ENCODE data around the gene IGFBP6. TPM values are rescaled to one million over a fixed set of nuclear protein-coding genes. Genes with fewer than 3 reads are reported as not detected.
A peak's percentile ranks its signal among the peaks of the same experiment; 100 is the strongest.

IGFBP6 gene
- total RNA-seq, 1 donor from 2014 or later = 70.3 TPM

GRCh38 chr12:53061404-53062010 lies 36.0 kb upstream of the IGFBP6 start:
- Mint-ChIP-seq H3K36me3 (peaks cover 9% of the 10 kb centered on the region), H3K9me3 (no peaks in the 10 kb centered on the region), H3K4me1 (peaks cover 13% of the 10 kb centered on the region), H3K4me3 (no peak overlapping the region), H3K27me3 (ENCODE audit: low read depth) (no peaks in the 10 kb centered on the region), H3K27ac (peak overlapping the region; percentile 34)
- DNase-seq (ENCODE audit: low spot score in 2 of 2, unreplicated experiment in 2 of 2) = peak in 1 of 2 experiments; percentile 28
- no peak for TF ChIP-seq CTCF (IDR thresholded peaks at IDR 0.05; ENCODE audit: unreplicated experiment)

- Mint-ChIP-seq H3K27ac (peak overlapping the region; percentile 34), H3K36me3 (peaks cover 9% of the 10 kb centered on the region), H3K9me3 (no peaks in the 10 kb centered on the region), H3K27me3 (ENCODE audit: low read depth) (no peaks in the 10 kb centered on the region), H3K4me1 (peaks cover 19% of the 10 kb centered on the region), H3K4me3 (no peak overlapping the region)
- no peak for TF ChIP-seq CTCF (IDR thresholded peaks at IDR 0.05; ENCODE audit: unreplicated experiment)
- no peak for DNase-seq (ENCODE audit: low spot score in 2 of 2, unreplicated experiment in 2 of 2)
These were observed 35.2 kb upstream of the IGFBP6 start for GRCh38 chr12:53062011-53062961.

GRCh38 chr12:53062977-53063707 lies 34.3 kb upstream of the IGFBP6 start:
- H3K27ac Mint-ChIP-seq = no peak overlapping the region
- TF ChIP-seq CTCF (IDR thresholded peaks at IDR 0.05; ENCODE audit: unreplicated experiment) = no peak
- H3K9me3 Mint-ChIP-seq = no peaks in the 10 kb centered on the region
- peaks cover 20% of the 10 kb centered on the region for H3K4me1 Mint-ChIP-seq
- H3K27me3 Mint-ChIP-seq (ENCODE audit: low read depth) = no peaks in the 10 kb centered on the region
- H3K4me3 Mint-ChIP-seq = no peak overlapping the region
- H3K36me3 Mint-ChIP-seq = peaks cover 10% of the 10 kb centered on the region
- no peak for DNase-seq (ENCODE audit: low spot score in 2 of 2, unreplicated experiment in 2 of 2)

- H3K27ac Mint-ChIP-seq = no peak overlapping the region
- no peak for DNase-seq (ENCODE audit: low spot score in 2 of 2, unreplicated experiment in 2 of 2)
- peaks cover 11% of the 10 kb centered on the region for H3K36me3 Mint-ChIP-seq
- no peaks in the 10 kb centered on the region for H3K27me3 Mint-ChIP-seq (ENCODE audit: low read depth)
- H3K4me1 Mint-ChIP-seq = peaks cover 28% of the 10 kb centered on the region
- no peaks in the 10 kb centered on the region for H3K9me3 Mint-ChIP-seq
- no peak overlapping the region for H3K4me3 Mint-ChIP-seq
- no peak for TF ChIP-seq CTCF (IDR thresholded peaks at IDR 0.05; ENCODE audit: unreplicated experiment)
These were observed 33.5 kb upstream of the IGFBP6 start for GRCh38 chr12:53063708-53064612.

All from mesothelial cell of epicardium (in vitro differentiated cells).